Activated gamma-delta T cell treated with anti-CD3 and anti-CD28 coated beads, Interleukin-2, amount 50 U/mL, for 16 hours (primary cell): ENCODE measurements around the gene UNC13D.
"Not testable (repeated sequence)": the region's sequence is repeated elsewhere in the genome, so short reads cannot be mapped to it uniquely, and the experiment has no call there.

ENCODE experiments used
- DNase-seq: peaks from one replicate; pipeline ENCODE4 v3.0.0-alpha.2; 2020; ENCODE audit warnings: low read depth

Gene UNC13D

DNA sequence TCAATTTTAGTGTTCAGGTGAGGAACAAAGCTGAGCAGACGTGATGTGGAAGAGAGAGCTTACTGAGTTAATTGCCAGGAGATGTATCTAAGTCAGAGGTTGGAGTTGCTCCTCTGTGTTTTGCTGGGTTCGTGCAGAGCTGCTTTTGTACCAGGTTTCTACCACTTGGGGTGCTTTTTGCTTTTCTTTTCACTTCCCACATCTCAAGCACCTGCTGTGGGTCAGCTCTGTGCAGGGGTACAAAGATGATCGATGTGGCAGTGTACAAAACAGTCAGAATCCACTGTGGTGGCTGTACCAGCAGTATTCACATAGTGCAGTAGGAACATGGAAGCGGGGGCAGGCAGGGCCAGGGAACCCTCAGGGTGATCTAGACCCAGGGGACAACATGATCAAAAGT lies 44.8 kb downstream of the UNC13D start:
- no peak for DNase-seq

DNA sequence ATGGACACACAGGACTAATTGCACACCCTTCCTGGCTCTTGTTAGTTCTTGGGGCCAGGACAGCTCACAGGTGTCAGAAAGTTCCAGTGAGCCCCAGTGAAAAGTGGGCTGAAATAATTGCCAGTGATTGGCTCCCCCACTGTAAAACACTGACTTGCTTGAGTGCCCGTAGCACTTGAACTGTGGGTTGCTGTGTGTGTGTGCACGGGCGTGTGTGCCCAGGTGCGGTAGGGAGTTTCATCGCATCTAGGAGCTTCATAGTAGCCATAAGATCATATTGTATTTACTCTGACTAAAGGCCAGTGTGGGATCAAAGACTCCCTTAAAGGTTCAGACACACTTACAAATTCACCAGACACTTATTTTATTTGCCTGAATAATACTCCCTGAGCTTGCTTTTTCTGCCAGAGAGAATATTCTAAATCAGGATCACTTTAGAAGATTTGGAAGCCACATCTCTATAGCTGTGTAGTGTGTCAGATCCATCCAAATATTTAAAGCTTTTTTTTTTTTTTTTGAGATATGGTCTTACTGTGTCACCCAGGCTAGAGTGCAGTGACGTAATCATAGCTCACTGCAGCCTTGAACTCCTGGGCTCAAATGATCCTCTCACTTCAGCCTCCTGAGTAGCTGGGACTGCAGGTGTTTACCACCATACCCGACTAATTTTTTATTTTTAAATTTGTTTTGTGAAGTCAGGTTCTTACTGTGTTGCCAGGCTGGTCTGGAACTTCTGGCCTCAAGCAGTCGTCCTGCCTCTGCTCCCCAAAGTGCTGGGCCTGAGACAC lies 48.2 kb downstream of the UNC13D start:
- no peak for DNase-seq

DNA sequence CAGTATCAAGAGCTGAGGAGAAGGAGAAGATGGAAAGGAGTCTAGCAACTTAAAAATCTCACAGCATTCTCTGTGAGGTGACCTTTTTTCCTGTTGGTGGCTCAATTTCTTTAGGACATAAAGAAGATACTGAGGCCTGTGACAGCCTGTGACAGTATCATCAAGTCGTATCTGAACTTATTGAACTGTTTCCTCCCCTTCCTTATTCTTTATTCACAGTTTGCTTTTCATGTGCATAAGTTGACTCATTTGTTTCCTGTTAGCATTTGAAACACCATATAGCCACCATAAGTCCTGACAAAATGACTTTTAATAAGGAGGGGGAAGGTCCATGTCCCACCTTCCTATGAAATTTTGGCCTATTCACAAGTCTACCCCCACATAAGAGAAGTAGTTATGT lies 50.7 kb downstream of the UNC13D start:
- no peak for DNase-seq

DNA sequence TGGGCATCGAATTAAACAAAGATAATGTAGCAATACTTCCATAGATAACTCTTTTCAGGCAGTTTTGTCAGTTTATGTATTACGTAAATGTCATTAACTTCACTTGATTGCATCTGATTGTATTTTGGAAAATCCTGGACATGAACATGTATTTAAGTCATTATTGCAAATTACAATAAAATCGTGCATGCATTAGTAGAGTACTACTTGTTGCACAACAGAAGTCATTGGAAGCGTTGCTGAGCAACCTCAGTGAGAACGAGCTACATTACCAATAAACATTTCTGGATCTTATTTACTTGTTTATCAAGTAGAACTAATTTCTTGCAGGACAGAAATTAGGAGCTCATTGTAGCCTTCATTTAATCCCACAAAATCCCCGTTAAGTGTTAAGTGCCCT lies 53.0 kb downstream of the UNC13D start:
- DNase-seq, result no peak

DNA sequence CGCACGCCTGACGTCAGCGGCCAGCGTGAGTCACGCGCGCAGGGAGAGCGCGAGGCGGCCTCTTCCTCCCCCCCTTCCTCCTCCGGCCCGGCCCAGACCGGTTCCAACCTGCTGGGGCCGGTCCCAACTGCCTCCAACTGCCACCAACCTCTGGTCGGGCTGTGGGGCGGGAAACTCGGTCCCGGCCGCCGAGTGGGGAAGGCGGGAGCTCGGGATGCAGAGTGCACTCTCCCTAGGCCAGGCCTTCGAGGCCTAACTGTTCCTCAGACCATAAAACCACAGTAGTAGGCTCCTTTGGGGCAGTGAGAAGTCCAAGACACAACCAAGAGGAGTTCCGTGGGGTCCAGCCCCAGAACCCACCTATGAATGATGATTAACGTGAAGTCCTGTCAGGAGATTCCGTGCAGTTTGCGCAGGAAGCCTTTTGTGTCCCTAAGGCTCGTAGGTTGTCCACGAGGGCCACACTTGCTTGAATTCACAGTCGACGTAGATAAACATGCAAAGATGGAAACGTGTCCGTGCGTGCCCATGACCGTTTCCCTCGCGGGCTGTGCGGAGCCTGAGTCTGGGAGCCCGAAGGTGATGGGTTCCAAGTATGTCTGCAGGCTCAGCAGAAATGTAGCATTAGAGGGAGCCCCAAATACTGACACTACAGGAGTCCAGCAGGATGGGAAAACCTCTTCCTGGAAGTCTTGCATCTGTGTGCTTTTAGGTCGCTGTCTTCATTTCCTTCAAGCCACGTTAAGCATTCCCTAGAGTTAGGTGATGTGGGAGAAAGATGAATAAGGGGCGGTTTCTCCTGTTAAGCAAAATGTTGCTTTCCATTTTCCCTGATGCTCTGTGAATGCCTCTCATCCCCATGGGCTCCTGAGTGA lies 59.0 kb downstream of the UNC13D start:
- peak; percentile 85 for DNase-seq

DNA sequence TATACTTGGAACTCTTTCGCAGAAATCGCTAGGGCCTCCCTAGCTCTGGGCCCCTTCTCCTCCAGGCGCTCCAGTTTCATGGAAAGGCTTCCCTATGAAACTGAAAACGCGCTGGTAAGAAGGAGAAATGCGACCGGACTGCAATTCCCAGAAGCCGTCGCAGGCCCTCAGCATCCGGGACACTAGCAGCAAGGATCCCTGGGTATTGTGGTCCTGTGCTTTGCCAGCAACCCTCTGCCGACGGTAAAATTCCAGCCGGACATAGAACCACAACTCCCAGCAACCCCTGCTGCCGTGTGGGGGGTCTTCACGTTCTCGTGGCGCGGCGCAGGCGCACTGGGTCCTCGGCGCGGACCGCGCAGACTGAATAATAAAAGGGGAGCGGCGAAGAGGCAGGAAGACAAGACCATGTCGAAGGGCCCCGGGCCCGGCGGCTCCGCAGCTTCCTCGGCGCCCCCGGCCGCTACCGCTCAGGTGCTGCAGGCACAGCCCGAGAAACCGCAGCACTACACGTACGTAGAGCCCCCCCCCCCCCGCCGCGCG lies 59.7 kb downstream of the UNC13D start, which contains the start of gene UNK:
Gene UNK, plus strand, starts transcription at position 334 of the 543 bp plus-strand sequence. Its CDS starts 75 bp downstream, at position 409.
- DNase-seq, result peak; percentile 92

DNA sequence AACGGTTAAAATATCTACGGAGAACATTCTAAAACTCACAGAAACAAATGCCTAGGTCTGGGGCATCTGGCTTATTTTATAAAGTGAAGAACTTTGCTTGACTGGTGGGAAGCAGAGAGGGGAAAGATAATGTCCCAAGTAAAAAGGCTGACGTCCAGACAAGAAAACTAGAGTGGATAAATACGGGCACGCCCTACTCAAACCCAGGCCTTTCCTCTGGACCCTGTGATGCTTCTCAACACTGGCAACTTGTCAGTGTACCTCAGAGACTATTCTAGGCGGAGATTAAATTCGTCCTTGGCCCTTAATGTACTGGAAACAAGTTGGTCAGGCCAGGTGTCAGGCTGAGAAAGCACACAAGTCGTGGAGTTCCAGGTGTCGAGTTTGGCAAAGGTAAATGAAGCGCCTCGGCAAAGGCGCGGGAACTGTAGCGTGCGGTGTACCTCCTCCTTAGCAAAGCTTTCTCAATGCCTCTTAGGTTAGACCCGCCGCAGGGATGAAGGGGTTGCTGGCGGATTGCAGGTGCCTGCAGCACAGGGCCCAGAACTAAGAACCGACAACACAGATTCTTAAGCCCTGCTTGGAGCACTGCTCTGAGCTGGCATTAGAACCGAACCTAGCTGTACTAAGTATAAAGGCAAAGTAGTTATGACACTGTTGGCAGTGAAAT lies 60.3 kb downstream of the UNC13D start:
- no peak for DNase-seq

DNA sequence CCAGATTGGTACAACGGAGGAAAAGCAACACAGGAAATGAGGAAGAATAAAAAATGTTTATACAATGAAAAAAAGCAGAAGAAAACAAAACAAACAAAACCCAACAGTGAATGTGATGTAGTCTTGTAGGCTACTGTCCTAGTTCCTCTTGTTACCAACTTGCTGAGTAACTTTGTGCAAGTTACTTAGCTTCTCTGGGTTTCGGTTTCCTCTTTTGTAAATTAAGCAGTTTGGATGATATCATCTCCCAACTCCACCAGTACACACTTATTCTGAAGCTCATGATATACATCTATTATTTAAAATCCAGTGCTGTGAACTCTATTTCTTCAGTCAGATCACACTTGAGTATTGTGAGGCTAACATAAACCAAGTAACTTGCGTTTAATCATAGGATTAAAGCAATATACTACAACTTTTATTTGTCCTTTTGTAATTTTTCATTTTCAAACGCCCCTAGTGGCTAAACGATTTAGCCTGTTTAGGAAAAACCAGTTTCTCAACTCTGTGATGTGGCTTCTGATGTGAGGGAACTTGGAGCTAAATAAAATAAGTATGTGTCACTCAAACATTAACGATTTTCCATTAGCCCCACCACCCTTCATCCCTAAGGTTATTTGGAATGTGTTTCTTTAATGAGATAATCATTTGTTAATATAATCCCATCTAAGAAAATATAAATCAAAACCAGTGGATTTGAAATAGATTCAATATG lies 61.0 kb downstream of the UNC13D start:
- no peak for DNase-seq

DNA sequence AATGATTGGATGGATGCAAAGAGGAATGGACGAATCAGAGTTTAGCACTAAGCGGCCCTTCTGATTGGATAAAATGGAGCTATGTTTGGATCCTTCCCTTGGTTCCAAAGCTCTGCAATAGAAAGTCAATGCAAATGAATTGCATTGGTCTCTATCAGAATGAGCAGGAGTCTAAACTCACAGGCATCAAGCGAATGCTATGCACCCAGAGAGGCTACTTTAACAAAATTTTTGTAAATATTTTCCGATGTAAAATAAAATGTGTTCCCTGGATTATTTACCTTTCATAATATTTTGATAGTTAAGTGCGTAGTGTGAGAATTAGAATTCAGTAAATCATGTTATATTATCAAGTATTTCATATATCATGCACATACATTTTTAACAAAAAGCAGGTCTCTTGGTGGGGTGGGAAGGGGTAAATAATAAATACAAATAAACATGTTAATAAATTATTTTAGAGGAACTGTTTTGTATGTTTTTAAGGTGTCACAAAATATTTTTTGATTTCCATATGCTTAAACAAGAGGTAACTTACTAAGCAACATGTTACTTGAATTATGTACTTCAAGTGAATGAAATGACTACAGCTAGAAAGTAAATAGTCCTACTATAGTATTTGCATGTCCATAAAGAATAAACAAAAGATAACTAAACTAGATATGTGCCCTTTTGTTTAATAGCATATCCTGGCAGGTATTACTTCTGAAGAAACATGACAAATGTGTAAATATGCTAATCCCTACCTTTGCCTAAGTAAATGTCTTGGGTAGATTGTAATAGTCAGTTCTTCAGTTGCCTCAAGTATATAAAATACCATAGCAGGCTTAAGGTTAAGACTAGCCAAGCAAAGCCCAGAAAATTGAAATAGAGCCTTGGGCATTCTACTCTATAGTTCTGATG lies 64.0 kb downstream of the UNC13D start:
- DNase-seq, result no peak

DNA sequence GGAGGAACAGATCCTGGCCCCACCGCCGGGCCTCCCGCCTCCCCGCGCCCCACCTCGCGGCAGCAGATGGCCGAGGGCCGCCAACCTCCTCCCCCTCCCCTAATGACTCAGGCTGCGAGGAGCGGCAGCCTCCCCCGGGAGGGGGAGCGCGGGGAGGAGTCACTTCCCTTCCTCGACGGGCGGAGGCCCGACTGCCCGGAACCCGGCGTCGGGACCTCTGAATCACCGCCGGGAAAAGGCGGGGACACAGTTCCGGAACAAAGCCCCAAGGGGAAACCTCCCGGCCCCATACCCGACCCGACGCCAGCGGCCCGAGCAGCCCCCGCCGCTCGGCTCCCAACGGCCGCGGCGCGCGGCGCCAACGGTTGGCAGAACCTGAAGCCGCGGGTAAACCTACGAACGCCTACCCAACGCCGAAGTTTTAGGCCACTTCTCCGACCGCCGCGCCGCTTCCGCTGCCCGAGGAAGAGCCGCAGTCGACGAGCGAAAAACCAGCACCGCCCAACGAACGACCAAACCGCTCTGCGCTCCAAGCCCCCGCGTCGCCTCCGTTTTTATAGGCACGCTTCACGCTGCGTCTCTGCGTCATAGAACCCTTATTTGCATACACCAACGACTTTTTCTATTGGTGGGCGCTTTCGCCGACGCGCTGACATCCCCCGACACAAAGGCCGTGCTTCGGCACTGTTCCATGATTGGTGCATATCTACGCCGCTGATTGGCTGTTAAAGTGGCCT lies 64.8 kb downstream of the UNC13D start:
- DNase-seq, result peak; percentile 89

DNA sequence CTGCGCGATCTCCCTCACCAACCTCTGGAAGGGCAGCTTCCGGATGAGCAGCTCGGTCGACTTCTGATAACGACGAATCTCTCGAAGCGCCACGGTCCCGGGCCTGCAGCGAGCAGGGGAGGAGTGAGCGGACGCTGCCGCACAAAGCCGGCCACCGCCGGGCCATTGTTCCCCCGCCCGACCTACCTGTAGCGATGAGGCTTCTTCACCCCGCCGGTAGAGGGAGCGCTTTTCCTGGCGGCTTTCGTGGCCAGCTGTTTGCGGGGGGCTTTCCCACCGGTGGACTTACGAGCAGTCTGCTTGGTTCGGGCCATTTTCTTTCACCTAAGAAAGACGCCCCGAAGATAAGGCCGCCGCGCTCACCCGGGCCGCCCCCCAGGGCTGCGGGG lies 65.3 kb downstream of the UNC13D start:
- no peak for DNase-seq

DNA sequence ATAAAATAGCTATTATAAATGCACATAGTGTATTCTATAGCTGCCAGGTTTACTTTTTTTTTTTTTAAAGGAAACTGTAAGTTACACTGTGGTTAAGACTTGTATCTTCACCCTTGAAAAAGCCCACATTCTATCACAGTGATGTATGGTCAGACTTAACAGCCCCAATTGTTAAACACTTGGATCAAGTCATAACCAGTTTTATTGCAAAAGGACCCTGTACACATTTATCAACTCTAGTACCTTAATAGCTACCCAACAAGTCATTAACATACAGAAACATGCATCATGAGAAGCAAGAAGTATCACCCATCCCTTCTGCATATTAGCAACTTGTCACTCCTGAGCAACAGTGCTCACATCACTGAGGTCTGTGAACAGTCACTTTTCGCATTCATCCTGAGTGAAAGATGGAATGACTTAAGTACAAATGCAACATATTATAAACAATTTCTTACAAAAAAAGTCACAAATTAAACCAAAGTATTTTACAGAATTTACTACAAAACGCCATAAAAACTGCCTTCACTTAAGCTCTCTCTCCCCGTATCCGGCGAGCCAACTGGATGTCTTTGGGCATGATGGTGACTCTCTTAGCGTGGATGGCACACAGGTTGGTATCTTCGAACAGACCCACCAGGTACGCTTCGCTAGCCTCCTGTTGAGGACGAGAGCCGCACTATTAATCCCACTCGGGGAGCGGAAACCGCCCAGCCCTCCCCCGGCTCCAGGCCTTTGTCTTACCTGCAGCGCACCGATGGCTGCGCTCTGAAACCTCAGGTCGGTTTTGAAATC lies 65.9 kb downstream of the UNC13D start:
- not testable (repeated sequence) for DNase-seq

DNA sequence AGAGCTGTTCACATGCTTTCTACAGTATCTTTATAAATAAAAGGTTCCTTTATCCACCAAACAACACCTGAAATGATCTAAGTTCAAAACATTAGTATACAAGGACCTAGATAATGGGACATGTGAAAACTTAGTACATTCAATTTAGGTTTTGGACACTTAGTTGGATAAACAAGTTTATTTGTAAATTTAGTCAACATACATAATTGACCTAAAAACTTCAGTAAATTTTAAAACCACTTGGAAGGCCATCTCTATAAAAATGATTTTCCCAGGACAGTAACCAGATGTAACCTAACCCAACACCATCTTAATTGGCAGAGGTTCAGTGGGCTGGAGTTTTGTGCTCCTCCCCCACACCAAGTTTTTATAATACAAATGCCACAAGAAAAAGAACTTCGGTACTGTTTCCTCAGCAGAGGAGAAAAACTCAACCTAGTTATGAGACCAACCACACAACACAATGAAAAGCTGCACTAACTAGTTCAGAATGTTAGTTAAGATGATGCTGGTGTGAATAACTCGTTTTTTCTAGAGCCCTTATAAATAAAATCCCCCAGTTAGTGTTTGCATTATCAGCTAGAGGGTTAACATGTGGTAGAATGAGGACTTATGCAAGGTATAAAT lies 66.8 kb downstream of the UNC13D start:
- DNase-seq, result no peak
